Fibroblast of the conjunctiva (primary cell): Measurements from ENCODE around the gene OSBPL2.

Source experiments
- DNase-seq: peaks from one replicate; pipeline ENCODE4 v3.0.0-alpha.2; 2010; ENCODE audit warnings: low read depth

The OSBPL2 gene

DNA sequence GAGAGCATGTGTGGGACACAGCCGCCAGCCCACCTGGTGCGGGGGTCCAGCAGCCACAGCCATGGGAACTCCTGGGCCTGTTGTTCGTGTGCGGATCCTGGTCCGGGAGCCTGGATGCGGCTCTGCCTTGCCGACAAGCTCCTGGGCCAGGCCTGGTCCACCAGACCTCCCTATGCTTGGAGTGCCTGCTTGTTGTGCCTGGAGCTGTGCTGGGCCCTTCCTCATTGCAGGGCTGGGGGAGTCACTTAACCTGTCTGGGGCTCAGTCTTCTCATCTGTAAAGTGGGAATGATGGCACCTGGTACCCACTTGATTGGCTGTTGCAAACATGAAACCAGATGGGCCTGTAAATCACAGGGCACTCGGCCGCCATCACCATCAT, 2.6 kb upstream of the OSBPL2 start:
- no peak for DNase-seq

- no peak for DNase-seq
These were observed 2.1 kb upstream of the OSBPL2 start for GRCh38 chr20:62236200-62236599.

DNA sequence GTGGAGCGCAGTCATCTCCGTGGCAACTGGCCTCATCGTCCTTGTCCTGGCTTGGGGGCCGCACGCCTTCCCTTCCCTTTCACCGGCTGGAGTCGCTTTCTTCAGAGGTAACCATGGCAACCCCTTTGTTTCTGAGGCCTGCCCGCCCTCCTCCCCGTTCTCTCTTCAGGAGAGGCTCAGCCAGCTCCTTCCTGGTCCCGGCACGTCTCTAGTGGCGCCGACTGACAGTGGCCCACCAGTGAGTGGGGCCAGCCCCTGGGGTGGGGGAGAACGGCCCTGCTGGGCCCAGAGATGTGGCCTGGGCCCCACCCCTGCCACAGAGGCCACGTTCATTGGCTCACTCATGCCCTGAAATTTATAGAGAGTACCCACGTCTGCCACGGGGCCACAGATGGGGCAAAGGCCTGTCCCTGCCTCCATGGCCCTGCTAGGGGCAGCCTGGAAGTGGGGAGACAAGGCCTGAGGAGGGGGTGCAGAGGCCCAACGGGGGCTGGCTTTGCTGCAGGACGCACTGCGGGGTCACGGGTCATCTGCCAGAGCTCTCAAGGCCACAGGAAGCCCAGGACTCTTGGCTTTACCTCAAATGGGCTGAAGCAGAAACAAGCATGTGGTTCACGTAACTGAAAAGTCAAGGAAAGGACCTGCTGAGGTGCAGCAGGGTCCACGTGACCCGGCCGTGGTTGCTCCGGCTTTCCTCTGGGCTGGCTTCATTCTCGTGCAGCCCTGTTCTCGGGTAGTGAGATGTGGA, 1.4 kb upstream of the OSBPL2 start:
- no peak for DNase-seq

- no peak for DNase-seq
These were observed 864 bp upstream of the OSBPL2 start for GRCh38 chr20:62237514-62237800.

GRCh38 chr20:62238569-62239277, 402 bp downstream of the OSBPL2 start:
- DNase-seq = no peak

- DNase-seq = no peak
These were observed 1.1 kb downstream of the OSBPL2 start for GRCh38 chr20:62239278-62239879.

- DNase-seq = no peak
These were observed 1.8 kb downstream of the OSBPL2 start for GRCh38 chr20:62240020-62240685.

DNA sequence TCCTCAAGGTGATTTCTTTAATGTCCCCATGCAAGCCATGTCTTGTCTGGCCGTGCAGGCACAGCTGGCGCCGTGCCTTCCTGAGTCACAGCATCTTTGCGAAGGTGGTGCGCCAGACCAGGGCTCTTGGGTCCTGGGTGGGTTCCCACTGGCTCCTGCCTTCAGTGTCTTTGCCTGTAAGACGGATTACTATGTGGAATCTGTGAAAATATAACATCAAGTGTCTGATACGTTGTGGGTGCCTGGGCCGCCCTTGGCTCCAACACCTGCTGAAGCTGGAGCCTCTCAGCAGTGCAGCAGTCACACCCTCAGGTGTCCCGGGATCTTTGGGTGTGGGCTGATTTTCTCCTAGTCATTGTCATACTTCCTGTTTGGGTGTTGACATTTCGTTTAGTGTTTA, 3.2 kb downstream of the OSBPL2 start:
- DNase-seq = no peak

GRCh38 chr20:62242176-62242575, 3.9 kb downstream of the OSBPL2 start:
- no peak for DNase-seq

GRCh38 chr20:62243106-62243505, 4.8 kb downstream of the OSBPL2 start:
- DNase-seq = no peak

DNA sequence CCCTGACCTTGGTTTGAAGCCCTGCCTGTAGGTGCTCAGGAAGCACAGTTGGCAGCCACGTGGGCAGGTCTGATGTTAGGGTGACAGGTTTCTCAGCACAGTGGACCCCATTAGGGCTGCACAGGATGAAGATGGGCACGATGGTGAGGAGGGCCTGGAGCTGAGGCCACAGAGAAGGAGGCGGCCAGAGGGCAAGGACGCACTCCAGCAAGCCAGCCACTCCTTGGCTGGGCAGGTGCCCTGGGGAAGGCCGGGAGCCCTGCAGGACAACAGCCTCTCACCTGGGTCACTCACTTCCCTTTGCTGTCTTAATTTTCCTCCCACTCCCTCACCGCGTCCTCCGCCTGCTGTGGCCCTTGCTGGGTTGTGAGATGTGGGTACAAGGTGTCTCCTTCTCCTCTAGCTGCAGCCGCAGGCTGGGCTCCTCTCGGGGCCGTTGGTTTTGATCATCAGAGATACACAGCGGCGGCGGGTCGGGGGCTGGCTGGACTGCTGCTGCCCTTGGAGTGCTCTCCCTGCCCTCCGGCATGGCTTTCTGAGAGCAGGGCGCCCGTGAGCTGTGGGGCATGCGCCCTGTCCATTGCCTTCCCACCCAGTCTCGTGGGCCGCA, 5.7 kb downstream of the OSBPL2 start:
- no peak for DNase-seq

- DNase-seq = no peak
These were observed 6.4 kb downstream of the OSBPL2 start for GRCh38 chr20:62244644-62245108.

DNA sequence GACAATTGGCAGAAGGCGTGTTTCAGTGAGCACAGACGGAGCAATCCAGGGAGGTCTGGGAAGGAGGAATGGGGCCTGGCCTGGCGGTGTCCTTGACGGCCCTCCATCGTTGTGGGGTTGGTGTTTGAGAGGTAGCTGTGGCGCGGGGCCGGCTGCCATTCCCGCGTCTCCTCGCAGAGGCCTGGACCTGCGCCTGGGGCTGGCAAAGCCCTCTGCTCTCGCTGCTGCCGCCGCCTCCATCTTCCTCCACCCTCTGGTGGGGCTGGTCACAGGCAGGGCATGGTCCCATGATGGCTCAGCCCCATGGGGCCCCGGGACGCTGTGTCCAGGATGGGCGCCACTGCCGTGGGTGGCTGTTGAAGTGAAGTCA, 7.6 kb downstream of the OSBPL2 start:
- no peak for DNase-seq

DNA sequence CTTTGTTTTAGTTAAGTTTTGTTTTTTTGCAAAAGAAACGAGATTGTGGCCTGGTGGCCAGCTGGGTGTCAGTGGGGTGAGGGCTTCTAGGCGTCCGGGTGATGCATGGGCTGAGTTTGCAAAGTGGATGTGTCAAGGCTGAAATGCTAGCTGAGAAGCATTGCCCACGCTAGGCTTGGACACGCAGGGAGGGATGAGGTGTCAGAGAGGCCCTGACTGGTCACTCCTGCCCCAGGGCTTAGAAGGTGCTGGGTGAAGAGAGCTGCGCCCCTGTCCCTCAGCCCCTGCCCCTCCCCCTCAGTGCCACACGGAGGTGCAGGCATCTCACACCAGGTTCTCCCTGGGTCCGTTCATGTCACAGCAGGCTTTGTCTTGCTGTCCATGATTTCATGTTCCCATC, 8.1 kb downstream of the OSBPL2 start:
- no peak for DNase-seq

DNA sequence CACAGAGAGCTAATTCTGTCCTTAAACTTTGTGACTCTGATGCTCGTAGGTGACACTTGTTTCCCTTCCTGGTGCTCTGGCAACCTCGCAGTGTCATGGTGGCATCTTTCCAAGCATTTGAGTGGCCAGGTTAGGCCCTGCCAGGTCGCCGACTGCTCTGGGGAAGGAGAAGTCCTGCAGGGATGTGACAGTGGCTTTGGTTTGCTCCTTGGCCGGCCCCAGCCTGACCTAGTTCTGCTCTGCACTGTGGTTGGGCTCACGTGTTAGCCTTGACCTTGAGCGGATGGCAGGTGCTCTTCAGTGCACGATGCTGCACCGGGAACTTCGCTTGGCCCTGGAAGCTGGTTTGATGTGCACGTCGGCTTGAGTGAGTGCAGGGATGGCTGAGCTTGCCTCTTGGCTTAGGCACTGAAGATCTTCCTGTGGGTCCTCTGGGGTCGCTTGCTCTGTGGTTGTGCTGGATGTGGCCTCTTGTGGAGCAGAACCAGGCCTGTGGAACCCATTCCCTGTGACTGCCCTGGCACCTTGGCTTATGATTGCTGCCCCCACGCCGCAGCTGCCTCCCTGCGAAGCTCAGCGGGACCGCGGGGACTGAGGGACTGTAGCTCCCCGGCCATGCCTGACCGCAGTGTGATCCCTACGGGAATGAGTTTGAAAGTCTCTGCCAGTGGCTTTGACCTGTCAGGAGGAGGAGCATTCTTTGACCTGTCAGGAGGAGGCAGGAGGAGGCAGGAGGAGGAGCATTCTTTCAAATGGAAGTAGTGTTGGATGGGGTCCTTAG, 8.7 kb downstream of the OSBPL2 start:
- DNase-seq = no peak

DNA sequence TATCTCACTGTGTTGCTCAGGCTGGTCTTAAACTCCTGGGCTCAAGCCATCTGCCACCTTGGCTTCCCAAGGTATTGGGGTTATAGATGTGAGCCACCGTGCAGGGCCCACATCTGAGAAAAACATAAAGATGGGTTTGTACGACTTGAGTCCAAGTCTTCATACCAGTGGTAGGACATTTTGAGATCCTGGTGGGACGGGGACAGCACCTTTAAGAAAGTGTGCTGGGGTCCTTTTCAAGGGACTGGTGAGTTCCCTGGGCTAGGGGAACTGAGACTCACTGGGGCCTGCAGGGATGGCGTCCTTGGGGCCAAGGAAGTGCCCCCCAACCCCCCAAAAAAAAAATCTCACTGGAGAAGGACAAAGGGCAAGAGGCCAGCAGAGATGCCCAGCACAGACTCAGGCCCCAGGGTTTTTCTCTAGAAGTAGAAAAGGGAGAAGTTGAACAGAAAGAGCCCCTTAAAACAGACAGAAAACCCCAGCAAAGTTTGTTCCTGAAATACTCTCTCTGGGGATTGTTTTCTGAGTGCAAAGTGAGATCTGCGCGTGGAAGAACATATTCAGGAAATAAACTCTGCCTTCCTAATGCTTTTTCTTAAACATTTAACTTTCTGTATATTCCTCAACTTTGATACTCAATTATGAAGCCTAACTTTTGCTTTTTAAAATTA, 10.7 kb downstream of the OSBPL2 start:
- DNase-seq = no peak

GRCh38 chr20:62252342-62252966, 14.1 kb downstream of the OSBPL2 start:
- no peak for DNase-seq

DNA sequence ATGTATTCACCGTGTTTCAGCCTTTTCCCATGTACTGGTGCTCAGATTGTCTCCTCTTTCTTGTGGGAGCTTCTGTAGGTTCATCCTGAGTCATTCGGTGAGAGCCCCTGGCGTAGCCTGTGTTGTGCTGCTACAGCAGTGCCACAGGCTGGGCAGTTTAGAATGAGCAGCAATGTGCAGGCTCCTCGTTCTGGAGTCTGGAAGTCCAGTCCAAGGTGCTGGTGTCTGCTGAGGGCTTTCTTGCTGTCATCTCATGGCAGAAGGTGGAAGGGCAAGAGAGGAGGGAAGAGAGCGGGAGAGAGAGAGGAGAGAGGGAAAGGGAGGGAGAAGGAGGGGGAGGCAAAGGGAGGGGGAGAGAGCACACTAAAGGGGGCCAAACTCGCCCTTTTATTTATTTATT, 15.1 kb downstream of the OSBPL2 start:
- no peak for DNase-seq

DNA sequence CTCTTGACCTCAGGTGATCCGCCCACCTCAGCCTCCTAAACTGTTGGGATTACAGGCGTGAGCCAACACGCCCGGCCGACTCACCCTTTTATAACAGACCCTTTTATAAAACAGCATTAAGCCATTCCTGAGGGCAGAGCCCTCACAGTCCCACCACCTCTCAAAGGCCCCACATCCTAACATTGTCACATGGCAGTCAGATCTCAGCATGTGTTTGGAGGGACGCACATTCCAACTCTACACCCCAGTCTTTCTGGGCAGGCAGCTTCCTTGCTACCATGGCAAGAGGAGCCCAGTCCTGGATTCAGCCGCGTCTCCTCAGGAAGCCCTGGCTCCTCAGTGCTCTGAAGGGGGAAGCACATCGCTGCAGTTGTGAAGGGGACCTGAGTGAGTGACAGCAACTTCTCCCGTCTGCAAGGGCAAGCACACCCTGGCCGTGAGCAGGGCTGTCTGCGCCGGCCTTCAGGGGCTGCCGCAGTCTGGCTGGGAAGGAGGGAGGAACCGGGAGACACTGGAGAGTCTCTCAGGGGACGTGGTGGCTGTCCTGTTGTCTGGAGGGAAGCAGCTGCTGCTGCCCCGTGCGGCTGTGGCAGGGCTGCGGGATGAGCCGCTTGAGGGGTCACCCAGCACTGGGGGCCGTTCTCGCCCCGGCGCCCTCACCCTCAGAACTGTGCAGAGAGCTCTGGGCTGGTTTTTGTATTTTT, 15.9 kb downstream of the OSBPL2 start:
- no peak for DNase-seq

DNA sequence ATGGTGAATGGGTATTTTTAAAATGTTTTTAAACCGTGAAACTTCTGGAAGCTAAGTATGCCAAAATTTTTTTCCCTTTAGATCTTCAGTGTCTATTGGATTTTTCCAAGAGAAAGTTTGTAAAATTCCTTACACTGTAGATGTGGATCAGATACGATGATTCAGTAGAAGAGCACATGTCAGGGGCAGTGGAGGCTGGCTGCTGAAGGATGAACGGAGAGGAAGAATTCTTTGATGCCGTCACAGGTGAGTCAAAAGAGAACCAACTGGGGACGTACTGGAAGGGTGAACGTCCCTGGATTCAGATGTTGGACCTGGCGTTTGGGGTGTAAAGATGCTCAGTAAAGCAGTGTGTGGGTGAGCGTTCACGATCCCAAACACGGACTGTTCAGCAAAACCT, 17.7 kb downstream of the OSBPL2 start:
- DNase-seq = no peak
